Kidney (tissue), 14 donors: Measurements from ENCODE around the gene ATP1B2. TPM values are rescaled to one million over a fixed set of nuclear protein-coding genes. Genes with fewer than 3 reads are reported as not detected.

ENCODE experiments used
- DNase-seq, 5 donors: peaks; one replicate each; pipeline ENCODE4 v3.0.0-alpha.2; 2013 to 2020
- FAIRE-seq: peaks from 2 replicates; lab custom pipeline; 2012; peaks lifted over from hg19 to GRCh38; lab: Jason Lieb, UNC
- H3K27ac ChIP-seq, 2 donors: one replicate each; pipeline ENCODE4 v1.7.0; 2013; ENCODE audit warnings: low read depth in 2 of 2, low read length in 2 of 2, inconsistent platforms in 1 of 2
- H3K27me3 ChIP-seq: one replicate; pipeline ENCODE4 v1.7.1; 2013; ENCODE audit warnings: low read length, inconsistent platforms; ENCODE audit not compliant: control insufficient read depth, insufficient read depth
- H3K36me3 ChIP-seq, 3 donors: one replicate each; pipeline versions ENCODE4 v1.7.0 to v1.7.1; 2013; ENCODE audit warnings: low read length in 3 of 3, control low read depth in 1 of 3, inconsistent platforms in 1 of 3; ENCODE audit not compliant: insufficient read depth in 3 of 3, control insufficient read depth in 2 of 3
- H3K4me1 ChIP-seq, 3 donors: one replicate each; pipeline versions ENCODE4 v1.7.0 to v1.7.1; 2013; ENCODE audit warnings: low read length in 3 of 3, inconsistent platforms in 1 of 3, low read depth in 1 of 3; ENCODE audit not compliant: control insufficient read depth in 2 of 3, insufficient read depth in 2 of 3
- H3K4me3 ChIP-seq, 3 donors: one replicate each; pipeline versions ENCODE4 v1.7.0 to v1.8.1; 2013; ENCODE audit warnings: low read length in 3 of 3, control low read depth in 1 of 3, inconsistent platforms in 1 of 3
- H3K9ac ChIP-seq, 3 donors: one replicate each; pipeline versions ENCODE4 v1.7.0 to v1.7.1; 2013; ENCODE audit warnings: low read length in 3 of 3, control low read depth in 1 of 3, inconsistent platforms in 1 of 3
- H3K9me3 ChIP-seq, 3 donors: one replicate each; pipeline versions ENCODE4 v1.7.0 to v1.7.1; 2013; ENCODE audit warnings: low read length in 3 of 3, control low read depth in 1 of 3, inconsistent platforms in 1 of 3; ENCODE audit not compliant: control insufficient read depth in 2 of 3, insufficient read depth in 1 of 3
- CTCF ChIP-seq: IDR thresholded peaks from 3 replicates; pipeline ENCODE4 v1.5.1; 2012; ENCODE audit warnings: mild to moderate bottlenecking, moderate library complexity, borderline replicate concordance; ENCODE audit not compliant: insufficient read depth; ENCODE audit errors: extremely low read depth
- intact Hi-C: fragments of 100-400 bp; cut with DNase I; formaldehyde crosslinking; loops from one replicate; pipeline ENCODE4 v1.11.1; 2022
- polyA plus RNA-seq: library from polyadenylated mRNA; stranded (reverse); fragments of 350-450 nt; fragmentation: Illumina TruSeq; extraction: RNeasy Lipid Tissue Mini Kit (QIAGEN cat#74804); gene quantifications from one replicate; pipeline ENCODE4 v1.2.3, GENCODE V29; 2014; ENCODE audit warnings: low read depth, low replicate concordance; ENCODE audit not compliant: insufficient read depth
- total RNA-seq: library from RNA; stranded (reverse); fragmentation: NEBNext Ultra II Directional; extraction: Animal tissue kit (Norgen Biotek cat#: 25700); gene quantifications from one replicate; pipeline ENCODE4 v1.2.1, GENCODE V29; 2021
- donor health status: control.
- donor health status: control.
- donor health status: control.
- donor health status: control.
- donor health status: control.
- donor health status: DM: yes; HTN: yes; CAD: no.
- donor health status: Normal renal cell carcinoma (clear cell type).

ATP1B2 gene
- total and polyA plus RNA-seq, 2 donors from 2014 or later = 7.6 to 12.8 TPM

GRCh38 chr17:7644775-7645174 is 6.0 kb upstream of the ATP1B2 start:
- no peak for TF ChIP-seq CTCF
- H3K4me1 ChIP-seq = no peaks in the 10 kb centered on the region
- intact Hi-C loops = no loop called here
- H3K27ac ChIP-seq = no peak overlapping the region
- no peaks in the 10 kb centered on the region for H3K9me3 ChIP-seq
- H3K9ac ChIP-seq = no peak overlapping the region
- H3K27me3 ChIP-seq = no peaks in the 10 kb centered on the region
- DNase-seq (no peak), FAIRE-seq (no peak)
- no peaks in the 10 kb centered on the region for H3K36me3 ChIP-seq
- H3K4me3 ChIP-seq = no peak overlapping the region

GRCh38 chr17:7646457-7646856 is 4.3 kb upstream of the ATP1B2 start:
- no peaks in the 10 kb centered on the region for H3K36me3 ChIP-seq
- H3K4me3 ChIP-seq = no peak overlapping the region
- DNase-seq = no peak
- no peak for FAIRE-seq
- H3K27me3 ChIP-seq = no peaks in the 10 kb centered on the region
- H3K9me3 ChIP-seq = no peaks in the 10 kb centered on the region
- no peak overlapping the region for H3K9ac ChIP-seq
- H3K4me1 ChIP-seq = peaks cover 0 to 6% (median 0%) of the 10 kb centered on the region in 3 donors
- intact Hi-C loops = no loop called here
- H3K27ac ChIP-seq = no peak overlapping the region
- no peak for TF ChIP-seq CTCF

- intact Hi-C loops = no loop called here
- H3K27me3 ChIP-seq = no peaks in the 10 kb centered on the region
- no peak overlapping the region for H3K4me3 ChIP-seq
- no peak overlapping the region for H3K9ac ChIP-seq
- H3K27ac ChIP-seq = no peak overlapping the region
- FAIRE-seq = no peak
- no peak for DNase-seq
- H3K36me3 ChIP-seq = no peaks in the 10 kb centered on the region
- no peak for TF ChIP-seq CTCF
- peaks cover 0 to 6% (median 0%) of the 10 kb centered on the region in 3 donors for H3K4me1 ChIP-seq
- H3K9me3 ChIP-seq = no peaks in the 10 kb centered on the region
Measured at GRCh38 chr17:7647018-7647417, 3.7 kb upstream of the ATP1B2 start.

GRCh38 chr17:7651097-7651664 is 455 bp downstream of the ATP1B2 start:
- H3K9ac ChIP-seq = peak overlapping the region in 1 of 3 donors; percentile 51
- no peak overlapping the region for H3K27ac ChIP-seq
- peak overlapping the region; percentile 26 to 71 (median 47) for H3K4me3 ChIP-seq
- FAIRE-seq = no peak
- no peak for TF ChIP-seq CTCF
- no peaks in the 10 kb centered on the region for H3K9me3 ChIP-seq
- DNase-seq = peak in 1 of 5 donors; percentile 66
- no peaks in the 10 kb centered on the region for H3K27me3 ChIP-seq
- H3K36me3 ChIP-seq = no peaks in the 10 kb centered on the region
- intact Hi-C loops = no loop called here
- peaks cover 0 to 6% (median 0%) of the 10 kb centered on the region in 3 donors for H3K4me1 ChIP-seq
